ENCODE results near the gene TLR9.

DNA sequence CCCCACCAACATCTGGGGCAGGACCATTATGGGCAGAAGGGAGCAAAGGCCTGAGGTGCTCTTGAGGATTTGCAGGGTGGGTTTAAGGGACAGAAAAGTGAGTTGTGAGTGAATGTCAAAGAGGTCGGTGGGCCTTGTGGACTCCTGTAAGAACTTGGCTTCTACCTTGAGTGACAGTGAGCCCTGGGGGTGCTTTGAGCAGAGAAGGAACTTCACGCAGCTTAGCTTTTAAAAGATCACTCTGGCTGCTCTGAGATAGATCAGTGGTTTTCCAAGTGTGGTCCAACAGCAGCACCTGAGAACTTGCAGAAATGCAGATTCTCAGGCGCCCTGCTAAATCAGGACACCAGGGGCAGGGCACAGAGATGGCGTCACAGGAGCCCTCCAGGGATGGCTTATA is 42.8 kb downstream of the TLR9 start:
- TF ChIP-seq BHLHE40 (IDR thresholded peaks at IDR 0.05; ENCODE audit: borderline replicate concordance) (no peak), SUZ12 (IDR thresholded peaks at IDR 0.05) (no peak), ZNF384 (IDR thresholded peaks at IDR 0.05) (no peak), FOXA1 (IDR thresholded peaks at IDR 0.05) (no peak), TARDBP (IDR thresholded peaks at IDR 0.05) (no peak), FOXM1 (IDR thresholded peaks at IDR 0.05; ENCODE audit: borderline replicate concordance) (no peak), FOXK2 (IDR thresholded peaks at IDR 0.05) (no peak), ARNT (IDR thresholded peaks at IDR 0.05) (no peak), PKNOX1 (IDR thresholded peaks at IDR 0.05) (no peak), SP1 (IDR thresholded peaks at IDR 0.05) (no peak), L3MBTL2 (conservative IDR thresholded peaks at IDR 0.05) (no peak)

Data from HEK293T (cell line).